Ovary (tissue), 9 donors: Measurements from ENCODE around the gene TRIP13. TPM values are rescaled to one million over a fixed set of nuclear protein-coding genes. Genes with fewer than 3 reads are reported as not detected.

Experiments
- DNase-seq, 5 donors: peaks; one replicate each; pipeline ENCODE4 v3.0.0-alpha.2; 2019 to 2020
- H3K27ac ChIP-seq, 2 donors: fragments of 200-600 bp; one replicate each; pipeline versions ENCODE4 v1.5.1 to v1.8.0; 2019 to 2022
- H3K27me3 ChIP-seq: fragments of 200-600 bp; one replicate; pipeline ENCODE4 v1.8.0; 2022
- H3K36me3 ChIP-seq: fragments of 200-600 bp; sonication (generic); one replicate; pipeline ENCODE4 v1.5.1; 2019
- H3K4me1 ChIP-seq: one replicate; pipeline ENCODE4 v1.8.1; 2013; ENCODE audit warnings: mild to moderate bottlenecking, moderate library complexity; ENCODE audit not compliant: insufficient read depth
- H3K4me3 ChIP-seq: fragments of 200-600 bp; sonication (generic); one replicate; pipeline ENCODE4 v1.5.1; 2017
- H3K9me3 ChIP-seq, 2 donors: fragments of 200-600 bp in 1 of 2; sonication (generic) in 1 of 2; one replicate each; pipeline versions ENCODE4 v1.5.1 to v1.8.1; 2013 to 2019; ENCODE audit warnings: mild to moderate bottlenecking in 1 of 2, moderate library complexity in 1 of 2
- CTCF ChIP-seq, 3 donors: fragments of 450-650 bp in 2 of 3; fragments of 200-600 bp in 1 of 3; IDR thresholded peaks; one replicate each; pipeline versions ENCODE4 v1.5.1 to v1.8.0; 2016 to 2022; ENCODE audit warnings: antibody characterized with exemption in 3 of 3, mild to moderate bottlenecking in 1 of 3
- EP300 ChIP-seq: sonication (generic); formaldehyde crosslinking; IDR thresholded peaks from one replicate; pipeline ENCODE4 v1.6.1; 2017; ENCODE audit warnings: antibody characterized with exemption
- POLR2A ChIP-seq: fragments of 450-650 bp; IDR thresholded peaks from one replicate; pipeline ENCODE4 v1.6.1; 2017; ENCODE audit warnings: antibody characterized with exemption, mild to moderate bottlenecking, moderate library complexity
- WGBS, 3 donors: extraction: QIAGEN DNeasy Blood & Tissue Kit in 1 of 3; methylation state at CpG; one replicate each; pipeline versions ENCODE4 v1.1.5 to v1.1.7; 2013 to 2017; 5-methylcytosine and 5-hydroxymethylcytosine counted together
- intact Hi-C, 4 donors: fragments of 100-400 bp; cut with DNase I; formaldehyde crosslinking; loops; one replicate each; pipeline versions ENCODE4 v1.11.0 to v1.15.1; 2022 to 2023
- polyA plus RNA-seq, 2 donors: library from polyadenylated mRNA; stranded (reverse); fragments of 200-250 nt in 1 of 2; fragments of 350-450 nt in 1 of 2; fragmentation: Illumina TruSeq in 1 of 2; extraction: RNeasy Lipid Tissue Mini Kit (QIAGEN cat#74804) in 1 of 2; gene quantifications; one replicate each; pipeline ENCODE4 v1.2.3, GENCODE V29; 2013 to 2014
- total RNA-seq, 7 donors: library from RNA; depleted of rRNA in 2 of 7; stranded (reverse); fragments of >200 nt in 2 of 7; fragmentation: NEBNext Ultra II Directional in 3 of 7; extraction: Animal tissue kit (Norgen Biotek cat#: 25700) in 3 of 7; gene quantifications; one replicate each; pipeline versions ENCODE4 v1.1.0 to v1.2.4, GENCODE V29; 2016 to 2023
- donor health status: DM: no; HTN: no; CAD: no; lungs with moderate emphysema.
- donor health status: DM: no; HTN: no; CAD: no.
- donor health status: Bipolar disorder and iron deficiency.
- donor health status: DM: yes; HTN: yes; CAD: no.
- donor health status: DM: no; HTN: no; CAD: no.
- donor health status: DM: yes; HTN: yes; CAD: no.

Gene TRIP13
- total and polyA plus RNA-seq, 9 donors = 1.3 to 3.9 (median 2.0) TPM

- Histone ChIP-seq H3K4me1 (peaks cover 11% of the 10 kb centered on the region), H3K27me3 (no peaks in the 10 kb centered on the region), H3K27ac (no peak overlapping the region), H3K9me3 (no peaks in the 10 kb centered on the region), H3K36me3 (no peaks in the 10 kb centered on the region), H3K4me3 (no peak overlapping the region)
- TF ChIP-seq EP300 (no peak), CTCF (IDR thresholded peaks at IDR 0.05) (no peak), POLR2A (no peak)
- WGBS, 3 donors = 94 to 96% (median 95%) methylated on average over 16 of the region's 16 CpGs
- no peak for DNase-seq
- intact Hi-C loops = no loop called here
Observed at GRCh38 chr5:868428-869135, 24.1 kb upstream of the TRIP13 start.

- intact Hi-C loops = no loop called here
- TF ChIP-seq EP300 = no peak
- TF ChIP-seq CTCF (IDR thresholded peaks at IDR 0.05) = no peak
- no peak for TF ChIP-seq POLR2A
- 93 to 96% (median 94%) methylated on average over 5 of the region's 5 CpGs for WGBS, 3 donors
- Histone ChIP-seq H3K27ac (no peak overlapping the region), H3K27me3 (no peaks in the 10 kb centered on the region), H3K9me3 (no peaks in the 10 kb centered on the region), H3K4me3 (no peak overlapping the region), H3K4me1 (no peaks in the 10 kb centered on the region), H3K36me3 (no peaks in the 10 kb centered on the region)
- DNase-seq = no peak
Observed at GRCh38 chr5:870956-871355, 21.7 kb upstream of the TRIP13 start.

- Histone ChIP-seq H3K27me3 (no peaks in the 10 kb centered on the region), H3K36me3 (no peaks in the 10 kb centered on the region), H3K9me3 (no peaks in the 10 kb centered on the region), H3K27ac (no peak overlapping the region), H3K4me3 (no peak overlapping the region), H3K4me1 (no peaks in the 10 kb centered on the region)
- no peak for TF ChIP-seq EP300
- TF ChIP-seq POLR2A = no peak
- no peak for TF ChIP-seq CTCF (IDR thresholded peaks at IDR 0.05)
- 92 to 94% (median 93%) methylated on average over 29 of the region's 29 CpGs for WGBS, 3 donors
- DNase-seq = no peak
- intact Hi-C loops = no loop called here
Observed at GRCh38 chr5:871596-872298, 20.9 kb upstream of the TRIP13 start.

- no peak for DNase-seq
- Histone ChIP-seq H3K27ac (no peak overlapping the region), H3K9me3 (no peaks in the 10 kb centered on the region), H3K4me1 (no peaks in the 10 kb centered on the region), H3K36me3 (no peaks in the 10 kb centered on the region), H3K4me3 (no peak overlapping the region), H3K27me3 (no peaks in the 10 kb centered on the region)
- WGBS, 3 donors = 80 to 88% (median 83%) methylated on average over 10 of the region's 10 CpGs
- TF ChIP-seq EP300 (no peak), POLR2A (no peak), CTCF (IDR thresholded peaks at IDR 0.05) (no peak)
- intact Hi-C loops = no loop called here
Observed at GRCh38 chr5:872301-872700, 20.4 kb upstream of the TRIP13 start.
